ENCODE results near the gene HTT. TPM values are rescaled to one million over a fixed set of nuclear protein-coding genes. Genes with fewer than 3 reads are reported as not detected.

Gene HTT
- total and polyA plus RNA-seq, 2 of the 13 experiments (the other 11 are each of a cell fraction or from before 2014, with no cell fraction given), result 17.5 to 19.5 TPM

DNA sequence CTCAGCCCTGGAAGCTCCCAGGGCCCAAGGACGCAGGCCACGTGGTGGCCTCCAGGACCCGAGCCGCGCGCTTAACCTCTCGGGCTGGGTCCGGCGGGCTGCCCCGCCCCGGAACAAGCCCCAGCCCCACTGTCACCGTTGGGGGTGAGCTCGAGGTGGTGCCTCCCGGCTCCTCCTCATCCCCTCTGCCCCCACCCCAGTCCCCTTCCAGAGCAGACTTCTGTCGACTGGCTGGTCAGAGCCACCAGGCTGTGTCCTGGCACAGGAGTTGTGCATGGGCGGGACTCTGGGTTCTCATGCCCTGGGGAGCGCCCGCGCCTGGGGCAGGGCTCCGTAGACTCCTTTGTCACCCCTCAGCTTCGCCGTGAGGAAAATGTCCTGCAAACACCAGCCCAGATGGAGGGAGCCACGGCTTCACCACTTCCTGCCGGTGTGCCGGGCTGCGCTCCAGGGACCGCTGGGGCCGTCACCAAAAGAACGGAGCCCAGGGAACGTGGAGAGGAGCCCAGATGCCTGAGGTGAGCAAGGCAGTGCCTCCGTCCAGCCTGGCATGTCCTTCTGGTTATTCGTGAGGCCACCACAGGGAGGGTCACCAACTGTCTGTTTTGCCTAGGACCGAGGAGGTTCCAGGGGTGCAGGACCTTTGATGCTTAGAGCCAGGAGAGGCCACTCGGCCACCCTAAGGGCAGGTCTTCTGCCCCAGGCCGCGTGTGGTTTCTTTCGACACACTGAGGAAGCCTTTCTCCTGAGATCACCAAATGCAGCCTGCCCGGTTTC, 211.3 kb downstream of the HTT start (continued):
- TF ChIP-seq, protein P1, sequence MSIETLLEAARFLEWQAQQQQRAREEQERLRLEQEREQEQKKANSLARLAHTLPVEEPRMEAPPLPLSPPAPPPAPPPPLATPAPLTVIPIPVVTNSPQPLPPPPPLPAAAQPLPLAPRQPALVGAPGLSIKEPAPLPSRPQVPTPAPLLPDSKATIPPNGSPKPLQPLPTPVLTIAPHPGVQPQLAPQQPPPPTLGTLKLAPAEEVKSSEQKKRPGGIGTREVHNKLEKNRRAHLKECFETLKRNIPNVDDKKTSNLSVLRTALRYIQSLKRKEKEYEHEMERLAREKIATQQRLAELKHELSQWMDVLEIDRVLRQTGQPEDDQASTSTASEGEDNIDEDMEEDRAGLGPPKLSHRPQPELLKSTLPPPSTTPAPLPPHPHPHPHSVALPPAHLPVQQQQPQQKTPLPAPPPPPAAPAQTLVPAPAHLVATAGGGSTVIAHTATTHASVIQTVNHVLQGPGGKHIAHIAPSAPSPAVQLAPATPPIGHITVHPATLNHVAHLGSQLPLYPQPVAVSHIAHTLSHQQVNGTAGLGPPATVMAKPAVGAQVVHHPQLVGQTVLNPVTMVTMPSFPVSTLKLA (IDR thresholded peaks at IDR 0.05), result 0 out of 2 replicates have a peak, but pooled peaks have one; percentile 17
- TF ChIP-seq ZNF782 (CRISPR knock-in tag; IDR thresholded peaks at IDR 0.05; ENCODE audit: borderline replicate concordance) (peak; percentile 57; the same call in 1 of the 2 replicates), ZNF550 (CRISPR knock-in tag; IDR thresholded peaks at IDR 0.05; ENCODE audit: borderline replicate concordance) (no peak), ZNF251 (CRISPR knock-in tag; IDR thresholded peaks at IDR 0.05) (no peak), ZFP90 (CRISPR knock-in tag; IDR thresholded peaks at IDR 0.05; ENCODE audit: borderline replicate concordance) (no peak), XBP1 (CRISPR knock-in tag; IDR thresholded peaks at IDR 0.05) (no peak), ZNF83 (CRISPR knock-in tag; IDR thresholded peaks at IDR 0.05; ENCODE audit: borderline replicate concordance) (peak; percentile 81; the same call in 1 of the 2 replicates), ZNF460 (CRISPR knock-in tag; IDR thresholded peaks at IDR 0.05; ENCODE audit: borderline replicate concordance) (no peak), HDAC6 (IDR thresholded peaks at IDR 0.05; ENCODE audit: low read depth, low read length) (no peak), XRCC5 (optimal IDR thresholded peaks at IDR 0.05; ENCODE audit: low read length) (no peak), SNAPC2 (CRISPR knock-in tag; IDR thresholded peaks at IDR 0.05) (0 out of 2 replicates have a peak, but pooled peaks have one; percentile 34), SPEN (CRISPR knock-in tag; IDR thresholded peaks at IDR 0.05; ENCODE audit: low read depth) (peak; percentile 54), IRX3 (CRISPR knock-in tag; IDR thresholded peaks at IDR 0.05; ENCODE audit: borderline replicate concordance, low read depth) (peak; percentile 80; the same call in 1 of the 2 replicates)
- TF ChIP-seq, protein P2, sequence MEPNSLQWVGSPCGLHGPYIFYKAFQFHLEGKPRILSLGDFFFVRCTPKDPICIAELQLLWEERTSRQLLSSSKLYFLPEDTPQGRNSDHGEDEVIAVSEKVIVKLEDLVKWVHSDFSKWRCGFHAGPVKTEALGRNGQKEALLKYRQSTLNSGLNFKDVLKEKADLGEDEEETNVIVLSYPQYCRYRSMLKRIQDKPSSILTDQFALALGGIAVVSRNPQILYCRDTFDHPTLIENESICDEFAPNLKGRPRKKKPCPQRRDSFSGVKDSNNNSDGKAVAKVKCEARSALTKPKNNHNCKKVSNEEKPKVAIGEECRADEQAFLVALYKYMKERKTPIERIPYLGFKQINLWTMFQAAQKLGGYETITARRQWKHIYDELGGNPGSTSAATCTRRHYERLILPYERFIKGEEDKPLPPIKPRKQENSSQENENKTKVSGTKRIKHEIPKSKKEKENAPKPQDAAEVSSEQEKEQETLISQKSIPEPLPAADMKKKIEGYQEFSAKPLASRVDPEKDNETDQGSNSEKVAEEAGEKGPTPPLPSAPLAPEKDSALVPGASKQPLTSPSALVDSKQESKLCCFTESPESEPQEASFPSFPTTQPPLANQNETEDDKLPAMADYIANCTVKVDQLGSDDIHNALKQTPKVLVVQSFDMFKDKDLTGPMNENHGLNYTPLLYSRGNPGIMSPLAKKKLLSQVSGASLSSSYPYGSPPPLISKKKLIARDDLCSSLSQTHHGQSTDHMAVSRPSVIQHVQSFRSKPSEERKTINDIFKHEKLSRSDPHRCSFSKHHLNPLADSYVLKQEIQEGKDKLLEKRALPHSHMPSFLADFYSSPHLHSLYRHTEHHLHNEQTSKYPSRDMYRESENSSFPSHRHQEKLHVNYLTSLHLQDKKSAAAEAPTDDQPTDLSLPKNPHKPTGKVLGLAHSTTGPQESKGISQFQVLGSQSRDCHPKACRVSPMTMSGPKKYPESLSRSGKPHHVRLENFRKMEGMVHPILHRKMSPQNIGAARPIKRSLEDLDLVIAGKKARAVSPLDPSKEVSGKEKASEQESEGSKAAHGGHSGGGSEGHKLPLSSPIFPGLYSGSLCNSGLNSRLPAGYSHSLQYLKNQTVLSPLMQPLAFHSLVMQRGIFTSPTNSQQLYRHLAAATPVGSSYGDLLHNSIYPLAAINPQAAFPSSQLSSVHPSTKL (CRISPR knock-in tag; IDR thresholded peaks at IDR 0.05), result peak; percentile 47
- TF ChIP-seq, protein P3, sequence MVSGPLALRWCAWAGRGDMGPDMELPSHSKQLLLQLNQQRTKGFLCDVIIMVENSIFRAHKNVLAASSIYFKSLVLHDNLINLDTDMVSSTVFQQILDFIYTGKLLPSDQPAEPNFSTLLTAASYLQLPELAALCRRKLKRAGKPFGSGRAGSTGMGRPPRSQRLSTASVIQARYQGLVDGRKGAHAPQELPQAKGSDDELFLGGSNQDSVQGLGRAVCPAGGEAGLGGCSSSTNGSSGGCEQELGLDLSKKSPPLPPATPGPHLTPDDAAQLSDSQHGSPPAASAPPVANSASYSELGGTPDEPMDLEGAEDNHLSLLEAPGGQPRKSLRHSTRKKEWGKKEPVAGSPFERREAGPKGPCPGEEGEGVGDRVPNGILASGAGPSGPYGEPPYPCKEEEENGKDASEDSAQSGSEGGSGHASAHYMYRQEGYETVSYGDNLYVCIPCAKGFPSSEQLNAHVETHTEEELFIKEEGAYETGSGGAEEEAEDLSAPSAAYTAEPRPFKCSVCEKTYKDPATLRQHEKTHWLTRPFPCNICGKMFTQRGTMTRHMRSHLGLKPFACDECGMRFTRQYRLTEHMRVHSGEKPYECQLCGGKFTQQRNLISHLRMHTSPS (CRISPR knock-in tag; IDR thresholded peaks at IDR 0.05; ENCODE audit: low read depth), result no peak; the same call in 1 of the 2 replicates
- TF ChIP-seq, protein P4, sequence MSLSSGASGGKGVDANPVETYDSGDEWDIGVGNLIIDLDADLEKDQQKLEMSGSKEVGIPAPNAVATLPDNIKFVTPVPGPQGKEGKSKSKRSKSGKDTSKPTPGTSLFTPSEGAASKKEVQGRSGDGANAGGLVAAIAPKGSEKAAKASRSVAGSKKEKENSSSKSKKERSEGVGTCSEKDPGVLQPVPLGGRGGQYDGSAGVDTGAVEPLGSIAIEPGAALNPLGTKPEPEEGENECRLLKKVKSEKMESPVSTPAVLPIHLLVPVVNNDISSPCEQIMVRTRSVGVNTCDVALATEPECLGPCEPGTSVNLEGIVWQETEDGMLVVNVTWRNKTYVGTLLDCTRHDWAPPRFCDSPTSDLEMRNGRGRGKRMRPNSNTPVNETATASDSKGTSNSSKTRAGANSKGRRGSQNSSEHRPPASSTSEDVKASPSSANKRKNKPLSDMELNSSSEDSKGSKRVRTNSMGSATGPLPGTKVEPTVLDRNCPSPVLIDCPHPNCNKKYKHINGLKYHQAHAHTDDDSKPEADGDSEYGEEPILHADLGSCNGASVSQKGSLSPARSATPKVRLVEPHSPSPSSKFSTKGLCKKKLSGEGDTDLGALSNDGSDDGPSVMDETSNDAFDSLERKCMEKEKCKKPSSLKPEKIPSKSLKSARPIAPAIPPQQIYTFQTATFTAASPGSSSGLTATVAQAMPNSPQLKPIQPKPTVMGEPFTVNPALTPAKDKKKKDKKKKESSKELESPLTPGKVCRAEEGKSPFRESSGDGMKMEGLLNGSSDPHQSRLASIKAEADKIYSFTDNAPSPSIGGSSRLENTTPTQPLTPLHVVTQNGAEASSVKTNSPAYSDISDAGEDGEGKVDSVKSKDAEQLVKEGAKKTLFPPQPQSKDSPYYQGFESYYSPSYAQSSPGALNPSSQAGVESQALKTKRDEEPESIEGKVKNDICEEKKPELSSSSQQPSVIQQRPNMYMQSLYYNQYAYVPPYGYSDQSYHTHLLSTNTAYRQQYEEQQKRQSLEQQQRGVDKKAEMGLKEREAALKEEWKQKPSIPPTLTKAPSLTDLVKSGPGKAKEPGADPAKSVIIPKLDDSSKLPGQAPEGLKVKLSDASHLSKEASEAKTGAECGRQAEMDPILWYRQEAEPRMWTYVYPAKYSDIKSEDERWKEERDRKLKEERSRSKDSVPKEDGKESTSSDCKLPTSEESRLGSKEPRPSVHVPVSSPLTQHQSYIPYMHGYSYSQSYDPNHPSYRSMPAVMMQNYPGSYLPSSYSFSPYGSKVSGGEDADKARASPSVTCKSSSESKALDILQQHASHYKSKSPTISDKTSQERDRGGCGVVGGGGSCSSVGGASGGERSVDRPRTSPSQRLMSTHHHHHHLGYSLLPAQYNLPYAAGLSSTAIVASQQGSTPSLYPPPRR (CRISPR knock-in tag; IDR thresholded peaks at IDR 0.05; ENCODE audit: borderline replicate concordance), result peak; percentile 54; the same call in 1 of the 2 replicates

Measured in HepG2 (cell line).